Stimulated activated CD8-positive, alpha-beta memory T cell treated with anti-CD3 and anti-CD28 coated beads, Interleukin-2, amount 100 ng/mL, for 48 hours (primary cell): ENCODE data around the gene CACNA1C.

Source experiments
- DNase-seq, 2 donors: peaks; one replicate each; pipeline ENCODE4 v3.0.0-alpha.2; 2020; ENCODE audit warnings: low read depth in 2 of 2

Gene CACNA1C

GRCh38 chr12:2414810-2415567 lies 362.2 kb downstream of the CACNA1C start:
- no peak for DNase-seq

GRCh38 chr12:2415568-2415944 lies 362.8 kb downstream of the CACNA1C start:
- DNase-seq: no peak

- no peak for DNase-seq
These were observed 363.4 kb downstream of the CACNA1C start for GRCh38 chr12:2416158-2416557.

GRCh38 chr12:2417481-2418160 lies 364.8 kb downstream of the CACNA1C start:
- DNase-seq: no peak

- no peak for DNase-seq
These were observed 365.8 kb downstream of the CACNA1C start for GRCh38 chr12:2418579-2418978.

- no peak for DNase-seq
These were observed 369.8 kb downstream of the CACNA1C start for GRCh38 chr12:2422591-2422990.

- no peak for DNase-seq
These were observed 376.2 kb downstream of the CACNA1C start for GRCh38 chr12:2429032-2429431.

GRCh38 chr12:2431810-2432209 lies 379.0 kb downstream of the CACNA1C start:
- no peak for DNase-seq

GRCh38 chr12:2432856-2433255 lies 380.1 kb downstream of the CACNA1C start:
- DNase-seq: no peak

GRCh38 chr12:2435511-2435910 lies 382.7 kb downstream of the CACNA1C start:
- DNase-seq: no peak

GRCh38 chr12:2439332-2440100 lies 386.7 kb downstream of the CACNA1C start:
- no peak for DNase-seq

- no peak for DNase-seq
These were observed 391.0 kb downstream of the CACNA1C start for GRCh38 chr12:2443776-2444175.

- DNase-seq: no peak
These were observed 393.2 kb downstream of the CACNA1C start for GRCh38 chr12:2445968-2446367.

- no peak for DNase-seq
These were observed 395.1 kb downstream of the CACNA1C start for GRCh38 chr12:2447861-2448260.

GRCh38 chr12:2449586-2449985 lies 396.8 kb downstream of the CACNA1C start:
- DNase-seq: no peak

GRCh38 chr12:2450553-2450952 lies 397.8 kb downstream of the CACNA1C start:
- no peak for DNase-seq

GRCh38 chr12:2451025-2451424 lies 398.2 kb downstream of the CACNA1C start:
- no peak for DNase-seq

- no peak for DNase-seq
These were observed 398.7 kb downstream of the CACNA1C start for GRCh38 chr12:2451497-2451896.

GRCh38 chr12:2453076-2453760 lies 400.4 kb downstream of the CACNA1C start:
- no peak for DNase-seq

GRCh38 chr12:2453761-2454090 lies 400.9 kb downstream of the CACNA1C start:
- DNase-seq: no peak

GRCh38 chr12:2454601-2455177 lies 401.9 kb downstream of the CACNA1C start:
- no peak for DNase-seq

GRCh38 chr12:2455410-2455809 lies 402.6 kb downstream of the CACNA1C start:
- DNase-seq: no peak
